A549 treated with RU486 at 1 μM for 4 hours (cell line): Measurements from ENCODE around the gene RNF214. TPM values are rescaled to one million over a fixed set of nuclear protein-coding genes. Genes with fewer than 3 reads are reported as not detected.

ENCODE experiments used
- total RNA-seq: library from RNA; stranded (reverse); fragments of 200-300 nt; extraction: Qiagen RNA extraction; gene quantifications from 5 replicates; pipeline ENCODE4 v1.2.3, GENCODE V29; 2022; ENCODE audit warnings: low read depth

The RNF214 gene
- total RNA-seq: 8.0 to 10.8 TPM (median 9.6 TPM) in 5 replicates

GRCh38 chr11:117232092-117232878 lies at the start of gene RNF214:
RNF214 (plus strand) TSS chr11:117232671; CDS start chr11:117234273, 1,602 bp downstream.

GRCh38 chr11:117199053-117199915 lies 33.2 kb upstream of the RNF214 start, which contains the start of gene TAGLN:
TAGLN (plus strand) TSS chr11:117199370; CDS start chr11:117203014, 3,644 bp downstream.

GRCh38 chr11:117231842-117232091 lies 704 bp upstream of the RNF214 start, which contains the start of gene PCSK7:
PCSK7 (minus strand) TSS chr11:117232073; CDS start chr11:117229844, 2,229 bp downstream.

GRCh38 chr11:117290809-117291396 lies 58.4 kb downstream of the RNF214 start, which contains the start of gene BACE1-AS:
BACE1-AS (plus strand) TSS chr11:117291346.

GRCh38 chr11:117316197-117316961 lies 83.9 kb downstream of the RNF214 start, which contains the start of gene BACE1:
BACE1 (minus strand) TSS chr11:117316256; CDS start chr11:117315795, 461 bp downstream.

GRCh38 chr11:117327567-117328374 lies 95.3 kb downstream of the RNF214 start, which contains the start of gene CEP164:
CEP164 (plus strand) TSS chr11:117327854; CDS start chr11:117338587, 10,733 bp downstream.

Other genes starting within 250 kb of the RNF214 start
- 8.2 to 10.4 TPM (median 9.7 TPM) in 5 replicates for gene SIK3, start 134.2 kb upstream of the RNF214 start, total RNA-seq
- 26.3 to 44.7 TPM (median 36.1 TPM) in 5 replicates for gene PAFAH1B2, start 88.4 kb upstream of the RNF214 start, total RNA-seq
- 4.0 to 5.7 TPM (median 4.9 TPM) in 5 replicates for gene SIDT2, start 53.9 kb upstream of the RNF214 start, total RNA-seq
- gene TAGLN, start 33.3 kb upstream of the RNF214 start, total RNA-seq: 62.5 to 145 TPM (median 102 TPM) in 5 replicates
- 12.4 to 17.8 TPM (median 14.8 TPM) in 5 replicates for gene PCSK7, start 598 bp upstream of the RNF214 start, total RNA-seq
- gene BACE1-AS, start 58.7 kb downstream of the RNF214 start, total RNA-seq: 1.4 to 3.3 TPM (median 2.1 TPM) in 5 replicates
- gene BACE1, start 83.6 kb downstream of the RNF214 start, total RNA-seq: 7.7 to 9.3 TPM (median 8.2 TPM) in 5 replicates
- 14.4 to 16.9 TPM (median 15.1 TPM) in 5 replicates for gene CEP164, start 95.2 kb downstream of the RNF214 start, total RNA-seq